Left lung (tissue), 10 donors: ENCODE results near the gene FBXL7. TPM values are rescaled to one million over a fixed set of nuclear protein-coding genes. Genes with fewer than 3 reads are reported as not detected.

Experiments used
- ATAC-seq: fragments of 200-7000 bp; cut with Tn5 transposase; one replicate; pipeline ENCODE4 v1.9.1; 2020; ENCODE audit warnings: moderate library complexity
- DNase-seq, 4 donors: peaks; one replicate each; pipeline ENCODE4 v3.0.0-alpha.2; 2013 to 2020
- H3K27ac ChIP-seq, 2 donors: fragments of 200-600 bp; sonication (generic) in 1 of 2; one replicate each; pipeline versions ENCODE4 v1.5.0 to v1.8.0; 2020 to 2021
- H3K27me3 ChIP-seq, 2 donors: fragments of 200-600 bp; sonication (generic) in 1 of 2; one replicate each; pipeline versions ENCODE4 v1.5.0 to v1.8.0; 2020 to 2021
- H3K36me3 ChIP-seq, 2 donors: fragments of 200-600 bp; sonication (generic) in 1 of 2; one replicate each; pipeline versions ENCODE4 v1.5.0 to v1.8.0; 2020 to 2021
- H3K4me1 ChIP-seq, 2 donors: fragments of 200-600 bp; one replicate each; pipeline ENCODE4 v1.8.0; 2021
- H3K4me3 ChIP-seq, 2 donors: fragments of 200-600 bp; sonication (generic) in 1 of 2; one replicate each; pipeline versions ENCODE4 v1.5.0 to v1.8.0; 2020 to 2021; ENCODE audit warnings: mild to moderate bottlenecking in 1 of 2
- H3K9me3 ChIP-seq, 2 donors: fragments of 200-600 bp; sonication (generic) in 1 of 2; one replicate each; pipeline versions ENCODE4 v1.5.0 to v1.8.0; 2020 to 2021
- CTCF ChIP-seq, 2 donors: fragments of 200-600 bp; sonication (generic) in 1 of 2; IDR thresholded peaks; one replicate each; pipeline versions ENCODE4 v1.5.0 to v1.8.0; 2021; ENCODE audit warnings: antibody characterized with exemption in 2 of 2
- intact Hi-C, 2 donors: fragments of 100-400 bp; cut with DNase I; formaldehyde crosslinking; loops; one replicate each; pipeline versions ENCODE4 v1.11.2 to v1.14.2; 2022
- polyA plus RNA-seq, 6 donors: library from polyadenylated mRNA; unstranded; fragments of 120-200 nt; gene quantifications; one replicate each; pipeline ENCODE4 v1.2.1, GENCODE V29; 2013; ENCODE audit not compliant: insufficient read length in 6 of 6
- total RNA-seq, 2 donors: library from RNA; stranded (reverse); fragmentation: NEBNext Ultra II Directional; extraction: Animal tissue kit (Norgen Biotek cat#: 25700); gene quantifications; one replicate each; pipeline ENCODE4 v1.2.1, GENCODE V29; 2021
- donor health status: DM: no; HTN: yes; CAD: no.
- donor health status: DM: no; HTN: no; CAD: no.

Gene FBXL7
- total and polyA plus RNA-seq, 8 donors: 12.0 to 32.4 (median 28.1) TPM

GRCh38 chr5:15506897-15507296 lies 6.9 kb downstream of the FBXL7 start:
- intact Hi-C loops: no loop called here
- DNase-seq: no peak

DNA sequence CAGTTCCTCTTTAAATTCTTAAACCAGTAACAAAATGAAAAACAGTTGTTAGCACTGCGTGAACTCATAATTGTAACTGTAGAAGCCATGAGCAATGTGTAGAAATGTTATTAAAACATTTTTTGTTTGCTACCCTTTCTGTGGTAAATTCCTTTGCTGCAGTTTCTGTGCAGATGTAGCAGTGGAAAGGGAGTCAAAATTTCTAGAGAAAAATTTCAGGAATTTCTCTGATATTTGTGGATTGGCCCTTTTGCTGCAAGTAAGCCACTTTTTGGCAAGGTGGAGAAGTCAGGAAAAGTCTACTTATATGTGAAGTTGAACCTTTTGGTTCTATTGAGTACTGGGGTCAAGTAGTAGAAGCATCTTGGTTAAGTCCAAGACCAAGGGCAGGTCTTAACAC lies 10.1 kb downstream of the FBXL7 start:
- H3K27me3 ChIP-seq: no peaks in the 10 kb centered on the region
- intact Hi-C loops: no loop called here
- no peak for ATAC-seq

More at GRCh38 chr5:15506897-15507296, 6.9 kb downstream of the FBXL7 start:
- H3K9me3 ChIP-seq: no peaks in the 10 kb centered on the region
- TF ChIP-seq CTCF (IDR thresholded peaks at IDR 0.05): no peak
- no peak for ATAC-seq
- peaks cover 0 to 3% of the 10 kb centered on the region in 2 donors for H3K27me3 ChIP-seq
- H3K36me3 ChIP-seq: no peaks in the 10 kb centered on the region
- H3K27ac ChIP-seq: no peak overlapping the region
- H3K4me3 ChIP-seq: no peak overlapping the region
- H3K4me1 ChIP-seq: no peaks in the 10 kb centered on the region

GRCh38 chr5:15510831-15511230 lies 10.9 kb downstream of the FBXL7 start:
- TF ChIP-seq CTCF (IDR thresholded peaks at IDR 0.05): no peak
- Histone ChIP-seq H3K27me3 (no peaks in the 10 kb centered on the region), H3K4me3 (no peak overlapping the region), H3K9me3 (no peaks in the 10 kb centered on the region), H3K27ac (no peak overlapping the region), H3K36me3 (no peaks in the 10 kb centered on the region), H3K4me1 (no peaks in the 10 kb centered on the region)
- ATAC-seq (peak; percentile 49), DNase-seq (no peak)
- intact Hi-C loops: no loop called here

More for the DNA sequence above, 10.1 kb downstream of the FBXL7 start:
- Histone ChIP-seq H3K27ac (no peak overlapping the region), H3K9me3 (no peaks in the 10 kb centered on the region), H3K4me1 (no peaks in the 10 kb centered on the region), H3K4me3 (no peak overlapping the region), H3K36me3 (no peaks in the 10 kb centered on the region)
- TF ChIP-seq CTCF (IDR thresholded peaks at IDR 0.05): no peak
- no peak for DNase-seq

DNA sequence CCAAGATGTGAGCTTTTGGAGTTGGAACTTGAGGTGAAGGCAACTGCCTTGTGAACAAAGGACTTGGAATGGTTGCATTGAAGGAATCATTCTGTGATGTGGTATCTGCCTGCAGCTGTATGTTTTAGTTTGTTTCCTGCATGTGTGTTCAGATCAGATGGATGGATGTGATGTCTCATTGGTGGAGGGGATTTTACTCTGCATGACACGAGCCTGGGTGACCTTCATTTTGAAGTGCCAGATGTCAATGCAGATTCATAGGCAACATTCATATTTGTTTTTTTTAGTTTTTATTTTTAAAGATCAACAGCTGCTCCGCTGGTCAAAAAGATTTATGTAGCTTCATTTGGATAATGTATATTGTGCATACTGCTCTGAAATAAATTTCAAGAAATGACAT lies 13.5 kb downstream of the FBXL7 start:
- no peak for TF ChIP-seq CTCF (IDR thresholded peaks at IDR 0.05)
- Histone ChIP-seq H3K27me3 (no peaks in the 10 kb centered on the region), H3K36me3 (no peaks in the 10 kb centered on the region), H3K27ac (no peak overlapping the region), H3K4me3 (no peak overlapping the region), H3K4me1 (no peaks in the 10 kb centered on the region), H3K9me3 (peaks cover 0 to 10% of the 10 kb centered on the region in 2 donors)
- DNase-seq (no peak), ATAC-seq (no peak)
- intact Hi-C loops: no loop called here

DNA sequence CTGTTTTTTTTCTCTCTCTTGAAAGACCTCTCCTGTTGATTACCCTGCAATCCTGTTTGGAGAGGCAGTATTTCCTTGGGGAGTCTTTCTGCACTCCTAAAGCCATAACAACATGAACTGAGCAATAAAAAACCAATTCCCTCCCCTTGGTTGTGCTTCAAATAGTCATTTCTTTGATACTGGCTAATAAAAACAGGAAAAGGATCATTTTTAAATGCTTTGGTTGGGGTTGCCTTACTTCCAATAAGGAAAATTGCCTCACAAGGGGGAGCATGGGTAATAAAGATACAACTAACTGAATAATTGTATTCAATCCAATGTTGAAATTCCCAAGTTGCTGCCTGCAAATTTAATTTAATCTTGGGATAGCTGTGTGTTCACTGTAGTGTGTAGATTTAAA lies 13.9 kb downstream of the FBXL7 start:
- Histone ChIP-seq H3K9me3 (peaks cover 0 to 10% of the 10 kb centered on the region in 2 donors), H3K27ac (no peak overlapping the region), H3K4me3 (no peak overlapping the region), H3K4me1 (no peaks in the 10 kb centered on the region), H3K27me3 (no peaks in the 10 kb centered on the region), H3K36me3 (no peaks in the 10 kb centered on the region)
- ATAC-seq: no peak
- DNase-seq: no peak
- intact Hi-C loops: no loop called here
- TF ChIP-seq CTCF (IDR thresholded peaks at IDR 0.05): no peak
